Measurements from ENCODE around the gene CD69. TPM values are rescaled to one million over a fixed set of nuclear protein-coding genes. Genes with fewer than 3 reads are reported as not detected.

The CD69 gene
- total and polyA plus RNA-seq, 7 donors = 2.3 to 31.4 (median 3.0) TPM

- Histone ChIP-seq H3K4me1 (no peaks in the 10 kb centered on the region), H3K4me3 (no peak overlapping the region), H3K9me3 (no peaks in the 10 kb centered on the region), H3K27me3 (no peaks in the 10 kb centered on the region), H3K27ac (no peak overlapping the region), H3K36me3 (no peaks in the 10 kb centered on the region)
- no peak for DNase-seq
- no peak for TF ChIP-seq EP300 (IDR thresholded peaks at IDR 0.05)
- no peak for TF ChIP-seq POLR2A (IDR thresholded peaks at IDR 0.05)
- no peak for TF ChIP-seq POLR2AphosphoS5 (IDR thresholded peaks at IDR 0.05)
- no peak for TF ChIP-seq CTCF (IDR thresholded peaks at IDR 0.05)
- WGBS, 2 donors = 89 to 95% methylated on average over 1 of the region's 1 CpG
- intact Hi-C loops (cut with DNase I) = no loop called here
These were observed 36.7 kb downstream of the CD69 start for GRCh38 chr12:9724023-9724422.

- TF ChIP-seq POLR2A (IDR thresholded peaks at IDR 0.05) (no peak), POLR2AphosphoS5 (IDR thresholded peaks at IDR 0.05) (no peak), CTCF (IDR thresholded peaks at IDR 0.05) (no peak), EP300 (IDR thresholded peaks at IDR 0.05) (no peak)
- no peak for DNase-seq
- H3K9me3 ChIP-seq = no peaks in the 10 kb centered on the region
- H3K27ac ChIP-seq = peak overlapping the region in 1 of 4 donors; percentile 25
- H3K4me3 ChIP-seq = no peak overlapping the region
- 48 to 52% methylated on average over 5 of the region's 5 CpGs for WGBS, 2 donors
- intact Hi-C loops (cut with DNase I) = no loop called here
- H3K4me1 ChIP-seq = no peaks in the 10 kb centered on the region
- H3K27me3 ChIP-seq = no peaks in the 10 kb centered on the region
- H3K36me3 ChIP-seq = no peaks in the 10 kb centered on the region
These were observed 39.2 kb downstream of the CD69 start for GRCh38 chr12:9721394-9722092.

GRCh38 chr12:9719790-9720189 lies 40.9 kb downstream of the CD69 start:
- no peak overlapping the region for H3K27ac ChIP-seq
- intact Hi-C loops (cut with DNase I) = no loop called here

GRCh38 chr12:9718968-9719367 lies 41.7 kb downstream of the CD69 start:
- Histone ChIP-seq H3K27ac (no peak overlapping the region), H3K4me3 (no peak overlapping the region), H3K36me3 (no peaks in the 10 kb centered on the region), H3K27me3 (no peaks in the 10 kb centered on the region), H3K4me1 (no peaks in the 10 kb centered on the region), H3K9me3 (no peaks in the 10 kb centered on the region)
- intact Hi-C loops (cut with DNase I) = no loop called here
- no peak for DNase-seq
- TF ChIP-seq CTCF (IDR thresholded peaks at IDR 0.05) = no peak
- no peak for TF ChIP-seq POLR2AphosphoS5 (IDR thresholded peaks at IDR 0.05)
- no peak for TF ChIP-seq EP300 (IDR thresholded peaks at IDR 0.05)
- no peak for TF ChIP-seq POLR2A (IDR thresholded peaks at IDR 0.05)
- WGBS, 2 donors = 41 to 75% methylated on average over 7 of the region's 7 CpGs

More at GRCh38 chr12:9719790-9720189, 40.9 kb downstream of the CD69 start:
- Histone ChIP-seq H3K9me3 (no peaks in the 10 kb centered on the region), H3K27me3 (no peaks in the 10 kb centered on the region), H3K36me3 (no peaks in the 10 kb centered on the region), H3K4me1 (no peaks in the 10 kb centered on the region), H3K4me3 (no peak overlapping the region)
- TF ChIP-seq POLR2AphosphoS5 (IDR thresholded peaks at IDR 0.05) = no peak
- TF ChIP-seq POLR2A (IDR thresholded peaks at IDR 0.05) = no peak
- TF ChIP-seq EP300 (IDR thresholded peaks at IDR 0.05) = no peak
- no peak for TF ChIP-seq CTCF (IDR thresholded peaks at IDR 0.05)
- 42 to 86% methylated on average over 1 of the region's 1 CpG for WGBS, 2 donors
- DNase-seq = no peak

Data from sigmoid colon (tissue), 7 donors.